Gastroesophageal sphincter (tissue), 3 donors: ENCODE data around the gene ZNF382.

Experiments used
- POLR2A ChIP-seq, 2 donors: fragments of 450-650 bp; IDR thresholded peaks; one replicate each; pipeline ENCODE4 v1.6.1; 2017; ENCODE audit warnings: antibody characterized with exemption in 2 of 2, mild to moderate bottlenecking in 2 of 2, moderate library complexity in 1 of 2
- TF ChIP-seq, protein P1 (sequence below), 4 experiments: fragments of 200-600 bp in 2 of 4; fragments of 450-650 bp in 2 of 4; sonication (generic) in 1 of 4; IDR thresholded peaks; one replicate each; pipeline ENCODE4 v1.5.1; 2017 to 2019; ENCODE audit warnings: antibody characterized with exemption in 4 of 4, mild to moderate bottlenecking in 2 of 4, moderate library complexity in 2 of 4

DNA sequence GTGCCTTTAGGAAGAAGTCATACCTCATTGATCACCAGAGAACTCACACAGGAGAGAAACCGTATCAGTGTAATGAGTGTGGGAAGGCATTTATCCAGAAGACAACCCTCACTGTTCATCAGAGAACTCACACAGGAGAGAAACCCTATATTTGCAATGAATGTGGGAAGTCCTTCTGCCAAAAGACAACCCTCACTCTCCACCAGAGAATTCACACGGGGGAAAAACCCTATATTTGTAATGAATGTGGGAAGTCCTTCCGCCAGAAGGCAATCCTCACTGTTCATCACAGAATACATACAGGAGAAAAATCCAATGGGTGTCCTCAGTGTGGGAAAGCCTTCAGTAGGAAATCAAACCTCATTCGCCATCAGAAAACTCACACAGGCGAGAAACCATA, 21.9 kb downstream of the ZNF382 start:
- TF ChIP-seq, protein P1, sequence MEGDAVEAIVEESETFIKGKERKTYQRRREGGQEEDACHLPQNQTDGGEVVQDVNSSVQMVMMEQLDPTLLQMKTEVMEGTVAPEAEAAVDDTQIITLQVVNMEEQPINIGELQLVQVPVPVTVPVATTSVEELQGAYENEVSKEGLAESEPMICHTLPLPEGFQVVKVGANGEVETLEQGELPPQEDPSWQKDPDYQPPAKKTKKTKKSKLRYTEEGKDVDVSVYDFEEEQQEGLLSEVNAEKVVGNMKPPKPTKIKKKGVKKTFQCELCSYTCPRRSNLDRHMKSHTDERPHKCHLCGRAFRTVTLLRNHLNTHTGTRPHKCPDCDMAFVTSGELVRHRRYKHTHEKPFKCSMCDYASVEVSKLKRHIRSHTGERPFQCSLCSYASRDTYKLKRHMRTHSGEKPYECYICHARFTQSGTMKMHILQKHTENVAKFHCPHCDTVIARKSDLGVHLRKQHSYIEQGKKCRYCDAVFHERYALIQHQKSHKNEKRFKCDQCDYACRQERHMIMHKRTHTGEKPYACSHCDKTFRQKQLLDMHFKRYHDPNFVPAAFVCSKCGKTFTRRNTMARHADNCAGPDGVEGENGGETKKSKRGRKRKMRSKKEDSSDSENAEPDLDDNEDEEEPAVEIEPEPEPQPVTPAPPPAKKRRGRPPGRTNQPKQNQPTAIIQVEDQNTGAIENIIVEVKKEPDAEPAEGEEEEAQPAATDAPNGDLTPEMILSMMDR (IDR thresholded peaks at IDR 0.05) = no peak
- TF ChIP-seq POLR2A (IDR thresholded peaks at IDR 0.05) = no peak
